ENCODE data around the gene COL25A1.

GRCh38 chr4:108811486-108811885 is 491.0 kb downstream of the COL25A1 start:
- TF ChIP-seq NFRKB (IDR thresholded peaks at IDR 0.05) (no peak), LEF1 (IDR thresholded peaks at IDR 0.05; ENCODE audit: borderline replicate concordance) (no peak), L3MBTL2 (conservative IDR thresholded peaks at IDR 0.05) (no peak), SP1 (IDR thresholded peaks at IDR 0.05) (no peak), ZNF384 (IDR thresholded peaks at IDR 0.05) (no peak), BHLHE40 (IDR thresholded peaks at IDR 0.05; ENCODE audit: borderline replicate concordance) (no peak), ARNT (IDR thresholded peaks at IDR 0.05) (no peak), FOXM1 (IDR thresholded peaks at IDR 0.05; ENCODE audit: borderline replicate concordance) (no peak), FOXA1 (IDR thresholded peaks at IDR 0.05) (no peak), PKNOX1 (IDR thresholded peaks at IDR 0.05) (no peak), HDGF (IDR thresholded peaks at IDR 0.05; ENCODE audit: borderline replicate concordance) (no peak), CTBP1 (IDR thresholded peaks at IDR 0.05; ENCODE audit: borderline replicate concordance) (no peak)
